ENCODE measurements around the gene SLC26A6. TPM values are rescaled to one million over a fixed set of nuclear protein-coding genes. Genes with fewer than 3 reads are reported as not detected.

The SLC26A6 gene
- polyA plus RNA-seq, 1 donor from 2014 or later, result 23.6 TPM

DNA sequence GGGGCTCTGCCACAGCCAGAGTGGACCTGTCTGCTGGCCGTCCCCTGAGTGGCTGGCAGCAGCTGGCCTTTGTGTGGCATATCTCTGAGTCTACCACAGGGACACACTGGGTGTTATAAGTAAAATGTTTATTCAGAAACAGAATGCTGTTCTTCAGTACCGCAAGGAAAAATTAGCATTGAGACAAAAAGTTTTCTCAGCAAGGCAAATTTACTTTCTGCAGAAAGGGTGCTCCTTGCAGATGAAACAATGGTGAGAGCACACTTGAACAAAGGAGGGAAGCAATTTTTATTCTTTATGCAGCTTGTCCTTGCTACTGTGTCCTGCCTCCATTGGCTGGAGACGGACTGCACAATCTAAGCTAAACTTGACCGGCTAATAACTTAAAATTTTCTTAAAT, 17.7 kb downstream of the SLC26A6 start:
- Histone ChIP-seq H3K4me3 (ENCODE audit: low read length) (no peak overlapping the region), H3K9me2 (ENCODE audit: insufficient read depth, low read length) (no peaks in the 10 kb centered on the region), H3F3A (ENCODE audit: insufficient read depth, low read length, poor library complexity, severe bottlenecking) (no peaks in the 10 kb centered on the region), H3K27ac (ENCODE audit: low read length) (no peak overlapping the region), H3K79me2 (replicated peaks; ENCODE audit: insufficient read depth, low read length) (no peaks in the 10 kb centered on the region), H3K36me3 (ENCODE audit: insufficient read depth, low read length) (no peaks in the 10 kb centered on the region), H3K4me2 (ENCODE audit: low read length) (no peak overlapping the region), H3K27me3 (ENCODE audit: insufficient read depth, low read depth, low read length) (no peaks in the 10 kb centered on the region), H3K9ac (ENCODE audit: low read length) (no peak overlapping the region), H2AFZ (ENCODE audit: low read depth, low read length) (no peak overlapping the region), H3K9me3 (ENCODE audit: low read length) (no peaks in the 10 kb centered on the region), H4K20me1 (ENCODE audit: insufficient read depth) (no peaks in the 10 kb centered on the region)
- TF ChIP-seq CTCF (IDR thresholded peaks at IDR 0.05; ENCODE audit: poor library complexity, severe bottlenecking) (no peak), SMC3 (conservative IDR thresholded peaks at IDR 0.05; ENCODE audit: poor library complexity) (no peak), POLR2AphosphoS5 (IDR thresholded peaks at IDR 0.05) (no peak), EZH2 (IDR thresholded peaks at IDR 0.05; ENCODE audit: borderline replicate concordance, insufficient read depth, low read length, poor library complexity, severe bottlenecking) (no peak), TAF1 (IDR thresholded peaks at IDR 0.05; ENCODE audit: low read depth) (no peak), RAD21 (conservative IDR thresholded peaks at IDR 0.05) (no peak), EP300 (conservative IDR thresholded peaks at IDR 0.05; ENCODE audit: poor library complexity, severe bottlenecking) (no peak)
- TF ChIP-seq, protein P1, sequence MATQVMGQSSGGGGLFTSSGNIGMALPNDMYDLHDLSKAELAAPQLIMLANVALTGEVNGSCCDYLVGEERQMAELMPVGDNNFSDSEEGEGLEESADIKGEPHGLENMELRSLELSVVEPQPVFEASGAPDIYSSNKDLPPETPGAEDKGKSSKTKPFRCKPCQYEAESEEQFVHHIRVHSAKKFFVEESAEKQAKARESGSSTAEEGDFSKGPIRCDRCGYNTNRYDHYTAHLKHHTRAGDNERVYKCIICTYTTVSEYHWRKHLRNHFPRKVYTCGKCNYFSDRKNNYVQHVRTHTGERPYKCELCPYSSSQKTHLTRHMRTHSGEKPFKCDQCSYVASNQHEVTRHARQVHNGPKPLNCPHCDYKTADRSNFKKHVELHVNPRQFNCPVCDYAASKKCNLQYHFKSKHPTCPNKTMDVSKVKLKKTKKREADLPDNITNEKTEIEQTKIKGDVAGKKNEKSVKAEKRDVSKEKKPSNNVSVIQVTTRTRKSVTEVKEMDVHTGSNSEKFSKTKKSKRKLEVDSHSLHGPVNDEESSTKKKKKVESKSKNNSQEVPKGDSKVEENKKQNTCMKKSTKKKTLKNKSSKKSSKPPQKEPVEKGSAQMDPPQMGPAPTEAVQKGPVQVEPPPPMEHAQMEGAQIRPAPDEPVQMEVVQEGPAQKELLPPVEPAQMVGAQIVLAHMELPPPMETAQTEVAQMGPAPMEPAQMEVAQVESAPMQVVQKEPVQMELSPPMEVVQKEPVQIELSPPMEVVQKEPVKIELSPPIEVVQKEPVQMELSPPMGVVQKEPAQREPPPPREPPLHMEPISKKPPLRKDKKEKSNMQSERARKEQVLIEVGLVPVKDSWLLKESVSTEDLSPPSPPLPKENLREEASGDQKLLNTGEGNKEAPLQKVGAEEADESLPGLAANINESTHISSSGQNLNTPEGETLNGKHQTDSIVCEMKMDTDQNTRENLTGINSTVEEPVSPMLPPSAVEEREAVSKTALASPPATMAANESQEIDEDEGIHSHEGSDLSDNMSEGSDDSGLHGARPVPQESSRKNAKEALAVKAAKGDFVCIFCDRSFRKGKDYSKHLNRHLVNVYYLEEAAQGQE (IDR thresholded peaks at IDR 0.05; ENCODE audit: borderline replicate concordance), result no peak

GRCh38 chr3:48614044-48614443, 21.2 kb downstream of the SLC26A6 start:
- Histone ChIP-seq H3K9me3 (ENCODE audit: low read length) (no peaks in the 10 kb centered on the region), H3K27me3 (ENCODE audit: insufficient read depth, low read depth, low read length) (no peaks in the 10 kb centered on the region), H2AFZ (ENCODE audit: low read depth, low read length) (no peak overlapping the region), H3K79me2 (replicated peaks; ENCODE audit: insufficient read depth, low read length) (peaks cover 3% of the 10 kb centered on the region), H4K20me1 (ENCODE audit: insufficient read depth) (no peaks in the 10 kb centered on the region), H3K27ac (ENCODE audit: low read length) (no peak overlapping the region), H3K9ac (ENCODE audit: low read length) (no peak overlapping the region), H3K4me3 (ENCODE audit: low read length) (no peak overlapping the region), H3K9me2 (ENCODE audit: insufficient read depth, low read length) (no peaks in the 10 kb centered on the region), H3K4me2 (ENCODE audit: low read length) (no peak overlapping the region), H3F3A (ENCODE audit: insufficient read depth, low read length, poor library complexity, severe bottlenecking) (no peaks in the 10 kb centered on the region), H3K36me3 (ENCODE audit: insufficient read depth, low read length) (no peaks in the 10 kb centered on the region)
- no peak for TF ChIP-seq TAF1 (IDR thresholded peaks at IDR 0.05; ENCODE audit: low read depth)
- TF ChIP-seq SMC3 (conservative IDR thresholded peaks at IDR 0.05; ENCODE audit: poor library complexity), result no peak
- TF ChIP-seq EP300 (conservative IDR thresholded peaks at IDR 0.05; ENCODE audit: poor library complexity, severe bottlenecking), result no peak
- TF ChIP-seq, protein P1 (IDR thresholded peaks at IDR 0.05; ENCODE audit: borderline replicate concordance), result no peak
- no peak for TF ChIP-seq POLR2AphosphoS5 (IDR thresholded peaks at IDR 0.05)
- no peak for TF ChIP-seq CTCF (IDR thresholded peaks at IDR 0.05; ENCODE audit: poor library complexity, severe bottlenecking)
- TF ChIP-seq RAD21 (conservative IDR thresholded peaks at IDR 0.05), result no peak
